GM23338 (cell line): Measurements from ENCODE around the gene STRN. TPM values are rescaled to one million over a fixed set of nuclear protein-coding genes. Genes with fewer than 3 reads are reported as not detected.

Experiments used
- ATAC-seq: fragments of 200-7000 bp; cut with Tn5 transposase; 3 replicates; pipeline ENCODE4 v1.9.1; 2020
- DNase-seq: peaks from one replicate; pipeline ENCODE4 v3.0.0-alpha.2; 2015; ENCODE audit warnings: low spot score
- H2AFZ ChIP-seq: fragments of 200-600 bp; sonication (generic); 2 replicates; pipeline ENCODE4 v1.8.0; 2016; ENCODE audit warnings: antibody characterized with exemption, mild to moderate bottlenecking, moderate library complexity
- H3F3A ChIP-seq: fragments of 200-600 bp; sonication (generic); replicated peaks from 2 replicates; pipeline ENCODE4 v1.8.0; 2017; ENCODE audit warnings: antibody characterized with exemption, mixed run types, low read depth
- H3K27ac ChIP-seq: fragments of 200-600 bp; sonication (generic); 2 replicates; pipeline ENCODE4 v1.6.1; 2016; ENCODE audit warnings: low read depth
- H3K27me3 ChIP-seq: fragments of 200-600 bp; sonication (generic); 2 replicates; pipeline ENCODE4 v1.8.0; 2016; ENCODE audit warnings: mild to moderate bottlenecking, mixed run types, moderate library complexity; ENCODE audit not compliant: insufficient read depth
- H3K36me3 ChIP-seq: fragments of 200-600 bp; sonication (generic); 2 replicates; pipeline ENCODE4 v1.8.0; 2016; ENCODE audit warnings: mild to moderate bottlenecking; ENCODE audit not compliant: insufficient read depth
- H3K4me1 ChIP-seq: fragments of 200-600 bp; sonication (generic); 2 replicates; pipeline ENCODE4 v1.8.0; 2016; ENCODE audit warnings: mild to moderate bottlenecking, moderate library complexity; ENCODE audit not compliant: insufficient read depth
- H3K4me2 ChIP-seq: fragments of 200-600 bp; sonication (generic); 2 replicates; pipeline ENCODE4 v1.7.1; 2017; ENCODE audit warnings: mixed run types
- H3K4me3 ChIP-seq: fragments of 200-600 bp; sonication (generic); 2 replicates; pipeline ENCODE4 v1.6.1; 2016; ENCODE audit warnings: mixed run types
- H3K79me2 ChIP-seq: fragments of 200-600 bp; sonication (generic); replicated peaks from 2 replicates; pipeline ENCODE4 v1.8.0; 2017; ENCODE audit warnings: mild to moderate bottlenecking; ENCODE audit not compliant: insufficient read depth
- H3K9me2 ChIP-seq: fragments of 200-600 bp; sonication (generic); 2 replicates; pipeline ENCODE4 v1.8.0; 2017; ENCODE audit not compliant: insufficient read depth
- H4K20me1 ChIP-seq: fragments of 200-600 bp; sonication (generic); replicated peaks from 2 replicates; pipeline ENCODE4 v1.8.0; 2017; ENCODE audit warnings: mild to moderate bottlenecking; ENCODE audit not compliant: insufficient read depth
- H3K27ac Mint-ChIP-seq: 2 replicates; pipeline ENCODE4 v1.8.0; 2020; ENCODE audit warnings: inconsistent platforms, mild to moderate bottlenecking, moderate library complexity, mixed read lengths
- H3K27me3 Mint-ChIP-seq: 3 replicates; pipeline ENCODE4 v1.8.0; 2022; ENCODE audit warnings: low read depth, mild to moderate bottlenecking, moderate library complexity, mixed read lengths, inconsistent platforms; ENCODE audit not compliant: insufficient read depth, poor library complexity
- H3K36me3 Mint-ChIP-seq: 3 replicates; pipeline ENCODE4 v1.8.0; 2021; ENCODE audit warnings: low read depth, mild to moderate bottlenecking, inconsistent platforms, moderate library complexity, mixed read lengths
- H3K4me1 Mint-ChIP-seq: 3 replicates; pipeline ENCODE4 v1.8.0; 2020; ENCODE audit warnings: mild to moderate bottlenecking, inconsistent platforms, mixed read lengths
- H3K4me3 Mint-ChIP-seq: 3 replicates; pipeline ENCODE4 v1.8.0; 2021; ENCODE audit warnings: moderate library complexity, mild to moderate bottlenecking, inconsistent platforms, mixed read lengths
- H3K9me3 Mint-ChIP-seq: 3 replicates; pipeline ENCODE4 v1.8.0; 2020; ENCODE audit warnings: moderate library complexity, mild to moderate bottlenecking, inconsistent platforms, mixed read lengths
- CREB1 ChIP-seq: fragments of 250-450 bp; sonication (Bioruptor Pico); IDR thresholded peaks from 2 replicates; pipeline ENCODE4 v1.5.0; 2020; ENCODE audit warnings: low read depth, mild to moderate bottlenecking, moderate library complexity
- CTCF ChIP-seq, 2 experiments: fragments of 200-600 bp in 1 of 2; sonication (generic) in 1 of 2; conservative IDR thresholded peaks; 2 replicates each; pipeline versions ENCODE4 v1.5.1 to v1.6.1; 2016 to 2017; ENCODE audit warnings: antibody characterized with exemption in 2 of 2, low read depth in 2 of 2, mild to moderate bottlenecking in 2 of 2, moderate library complexity in 1 of 2
- EZH2 ChIP-seq: fragments of 200-600 bp; sonication (generic); IDR thresholded peaks from one replicate; pipeline ENCODE4 v1.8.0; 2017; ENCODE audit warnings: antibody characterized with exemption, mild to moderate bottlenecking, low read depth; ENCODE audit not compliant: unreplicated experiment
- JUNB ChIP-seq: IDR thresholded peaks from one replicate; pipeline ENCODE4 v1.6.1; 2016; ENCODE audit warnings: antibody characterized with exemption; ENCODE audit not compliant: unreplicated experiment
- NANOG ChIP-seq: IDR thresholded peaks from 2 replicates; pipeline ENCODE4 v1.6.1; 2016; ENCODE audit warnings: antibody characterized with exemption, borderline replicate concordance
- POLR2AphosphoS5 ChIP-seq: IDR thresholded peaks from 2 replicates; pipeline ENCODE4 v1.6.1; 2016; ENCODE audit warnings: antibody characterized with exemption, low read depth
- STAT1 ChIP-seq: IDR thresholded peaks from one replicate; pipeline ENCODE4 v1.6.1; 2016; ENCODE audit warnings: antibody characterized with exemption; ENCODE audit not compliant: unreplicated experiment
- ZNF114 ChIP-seq: fragments of 250-450 bp; sonication (Bioruptor Pico); IDR thresholded peaks from 2 replicates; pipeline ENCODE4 v1.5.0; 2020; ENCODE audit warnings: mild to moderate bottlenecking, moderate library complexity
- ZNF331 ChIP-seq: fragments of 250-450 bp; sonication (Bioruptor Pico); IDR thresholded peaks from 2 replicates; pipeline ENCODE4 v1.5.0; 2020; ENCODE audit warnings: low read depth, mild to moderate bottlenecking, moderate library complexity
- polyA plus RNA-seq: library from polyadenylated mRNA; unstranded; fragments of >200 nt; fragmentation: Nextera tagmentation; extraction: Ambion mirVana; gene quantifications from 2 replicates; pipeline ENCODE4 v1.2.1, GENCODE V29; 2016
- total RNA-seq: library from RNA; depleted of rRNA; stranded (reverse); fragments of >200 nt; shearing (Covaris generic); gene quantifications from 2 replicates; pipeline ENCODE4 v1.2.3, GENCODE V29; 2014
- TF ChIP-seq, protein P1 (sequence below): IDR thresholded peaks from 2 replicates; pipeline ENCODE4 v1.6.1; 2016; ENCODE audit warnings: antibody characterized with exemption

The STRN gene
- total and polyA plus RNA-seq, 2 experiments from 2014 or later, result 16.1 to 34.5 TPM

GRCh38 chr2:36802952-36803351 lies 163.4 kb downstream of the STRN start (continued):
- TF ChIP-seq EZH2 (no peak), CREB1 (CRISPR knock-in tag) (no peak), CTCF (conservative IDR thresholded peaks at IDR 0.05; ENCODE audit: low read depth in 2 of 2) (no peak), JUNB (no peak), STAT1 (no peak), ZNF114 (CRISPR knock-in tag) (no peak), ZNF331 (CRISPR knock-in tag) (no peak)
- TF ChIP-seq, protein P1, sequence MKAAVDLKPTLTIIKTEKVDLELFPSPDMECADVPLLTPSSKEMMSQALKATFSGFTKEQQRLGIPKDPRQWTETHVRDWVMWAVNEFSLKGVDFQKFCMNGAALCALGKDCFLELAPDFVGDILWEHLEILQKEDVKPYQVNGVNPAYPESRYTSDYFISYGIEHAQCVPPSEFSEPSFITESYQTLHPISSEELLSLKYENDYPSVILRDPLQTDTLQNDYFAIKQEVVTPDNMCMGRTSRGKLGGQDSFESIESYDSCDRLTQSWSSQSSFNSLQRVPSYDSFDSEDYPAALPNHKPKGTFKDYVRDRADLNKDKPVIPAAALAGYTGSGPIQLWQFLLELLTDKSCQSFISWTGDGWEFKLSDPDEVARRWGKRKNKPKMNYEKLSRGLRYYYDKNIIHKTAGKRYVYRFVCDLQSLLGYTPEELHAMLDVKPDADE, result no peak

GRCh38 chr2:36801088-36801487 lies 165.2 kb downstream of the STRN start:
- Mint-ChIP-seq H3K27ac (no peak overlapping the region), H3K36me3 (no peaks in the 10 kb centered on the region), H3K4me3 (no peak overlapping the region), H3K27me3 (peaks cover 11% of the 10 kb centered on the region), H3K9me3 (no peaks in the 10 kb centered on the region), H3K4me1 (peaks cover 13% of the 10 kb centered on the region)
- peaks cover 11% of the 10 kb centered on the region; the same call in 1 of the 2 replicates for H3K4me1 ChIP-seq
- no peaks in the 10 kb centered on the region for H3K79me2 ChIP-seq
- no peaks in the 10 kb centered on the region for H3K36me3 ChIP-seq
- no peak overlapping the region for H3K4me2 ChIP-seq
- no peaks in the 10 kb centered on the region for H4K20me1 ChIP-seq
- H3K4me3 ChIP-seq, result no peak overlapping the region
- no peak for ATAC-seq
- H3F3A ChIP-seq, result no peaks in the 10 kb centered on the region
- TF ChIP-seq CREB1 (CRISPR knock-in tag), result no peak
- no peaks in the 10 kb centered on the region for H3K9me2 ChIP-seq
- no peak for DNase-seq
- H2AFZ ChIP-seq, result no peak overlapping the region
- H3K27me3 ChIP-seq, result no peaks in the 10 kb centered on the region
- no peak overlapping the region for H3K27ac ChIP-seq

DNA sequence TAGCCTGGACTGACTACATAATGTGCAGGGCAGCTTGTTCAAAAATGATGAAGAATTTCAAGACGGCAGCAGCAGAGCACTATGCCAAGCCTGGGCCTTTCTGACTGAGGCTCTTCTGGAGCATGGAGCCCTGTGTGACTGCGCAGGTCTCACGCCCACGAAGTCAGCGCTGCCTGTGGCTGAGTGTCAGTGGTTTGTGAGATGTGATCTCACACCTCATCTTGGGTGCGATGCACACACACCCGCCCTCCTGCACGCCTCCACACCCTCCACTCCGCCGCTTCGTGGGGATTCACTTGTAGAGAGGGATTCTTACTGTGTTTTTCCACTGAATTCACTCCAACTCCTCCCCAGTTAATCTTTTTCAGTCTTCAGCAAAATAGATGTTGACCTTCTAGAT lies 166.0 kb downstream of the STRN start:
- no peaks in the 10 kb centered on the region for H3K9me2 ChIP-seq
- ATAC-seq (no peak), DNase-seq (no peak)
- no peaks in the 10 kb centered on the region for H3F3A ChIP-seq
- H3K79me2 ChIP-seq, result no peaks in the 10 kb centered on the region
- H2AFZ ChIP-seq, result no peak overlapping the region
- H3K27me3 Mint-ChIP-seq, result peaks cover 11% of the 10 kb centered on the region
- no peaks in the 10 kb centered on the region for H4K20me1 ChIP-seq
- H3K4me1 ChIP-seq, result peaks cover 11% of the 10 kb centered on the region; the same call in 1 of the 2 replicates
- H3K27ac Mint-ChIP-seq, result no peak overlapping the region
- no peaks in the 10 kb centered on the region for H3K36me3 Mint-ChIP-seq
- H3K36me3 ChIP-seq, result no peaks in the 10 kb centered on the region
- no peaks in the 10 kb centered on the region for H3K9me3 Mint-ChIP-seq
- H3K4me3 ChIP-seq, result no peak overlapping the region
- H3K27me3 ChIP-seq, result no peaks in the 10 kb centered on the region
- no peak overlapping the region for H3K27ac ChIP-seq
- no peak overlapping the region for H3K4me3 Mint-ChIP-seq
- H3K4me2 ChIP-seq, result no peak overlapping the region
- H3K4me1 Mint-ChIP-seq, result peaks cover 11% of the 10 kb centered on the region
- TF ChIP-seq NANOG (no peak), STAT1 (no peak), CREB1 (CRISPR knock-in tag) (no peak), POLR2AphosphoS5 (no peak), ZNF114 (CRISPR knock-in tag) (no peak), EZH2 (no peak)
- TF ChIP-seq, protein P1, result no peak
